IPS-20b (cell line): Measurements from ENCODE around the gene ULK4.

Experiments
- H3K27ac ChIP-seq: one replicate; pipeline ENCODE4 v1.5.1; 2013; ENCODE audit warnings: low read length
- H3K27me3 ChIP-seq: 2 replicates; pipeline ENCODE4 v1.6.1; 2013; ENCODE audit warnings: mild to moderate bottlenecking, low read length, inconsistent platforms; ENCODE audit not compliant: insufficient read depth
- H3K36me3 ChIP-seq: 2 replicates; pipeline ENCODE4 v1.6.1; 2013; ENCODE audit warnings: low read depth, mild to moderate bottlenecking, inconsistent platforms, low read length, moderate library complexity; ENCODE audit not compliant: insufficient read depth
- H3K4me1 ChIP-seq: 2 replicates; pipeline ENCODE4 v1.6.1; 2013; ENCODE audit warnings: mild to moderate bottlenecking, control low read depth, inconsistent platforms, low read length, moderate library complexity; ENCODE audit not compliant: insufficient read depth
- H3K4me3 ChIP-seq: 2 replicates; pipeline ENCODE4 v1.5.1; 2013; ENCODE audit warnings: mild to moderate bottlenecking, low read length, inconsistent platforms
- H3K9ac ChIP-seq: 2 replicates; pipeline ENCODE4 v1.6.1; 2013; ENCODE audit warnings: low read depth, mild to moderate bottlenecking, inconsistent platforms, low read length, moderate library complexity
- H3K9me3 ChIP-seq: 2 replicates; pipeline ENCODE4 v1.6.1; 2013; ENCODE audit warnings: mild to moderate bottlenecking, low read depth, low read length, inconsistent platforms; ENCODE audit not compliant: insufficient read depth

ULK4 gene

DNA sequence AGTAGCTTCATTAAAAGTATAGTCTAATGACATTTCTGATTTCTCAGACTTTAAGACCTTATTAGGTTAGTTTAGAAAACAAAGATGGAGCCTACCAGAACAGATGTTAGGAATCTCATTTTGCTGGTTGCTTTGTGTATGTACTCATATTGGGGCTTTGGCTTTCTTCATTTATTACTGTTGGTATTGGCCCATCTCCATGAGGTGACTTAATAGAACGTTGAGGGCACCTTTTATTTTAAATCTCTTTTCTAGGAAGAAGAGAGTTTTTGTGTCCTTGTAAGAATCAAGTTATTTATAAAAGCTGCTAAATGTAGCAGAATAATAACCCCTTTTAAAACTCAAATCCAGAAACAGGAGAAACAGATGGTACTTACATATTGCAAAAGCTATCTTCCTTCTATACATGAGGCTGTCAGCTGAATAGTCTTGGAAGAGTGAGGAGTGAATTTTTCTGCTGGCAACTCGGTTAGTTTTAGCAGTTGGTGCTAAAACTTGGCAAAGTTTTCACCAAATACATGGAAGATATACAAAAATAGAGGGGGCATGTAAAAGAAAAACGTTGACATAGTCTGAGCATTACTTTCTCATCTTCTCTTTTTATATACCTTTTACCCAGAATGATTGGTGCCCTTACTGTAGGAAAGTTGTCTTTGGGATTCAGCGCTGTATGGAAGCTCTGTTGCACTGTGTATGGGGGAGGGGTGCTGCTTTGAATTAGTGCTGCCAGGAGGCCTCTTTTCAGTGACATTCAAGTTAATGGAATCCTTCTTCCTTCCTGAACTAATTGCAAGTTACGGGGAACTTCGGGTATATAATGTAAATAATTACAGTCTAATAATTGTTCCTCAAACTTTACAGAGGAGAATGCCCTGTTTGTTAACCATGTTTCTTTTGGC lies 726.8 kb downstream of the ULK4 start:
- no peak overlapping the region for H3K9ac ChIP-seq
- no peaks in the 10 kb centered on the region for H3K9me3 ChIP-seq
- H3K36me3 ChIP-seq, result peaks cover 98% of the 10 kb centered on the region
- no peak overlapping the region for H3K4me3 ChIP-seq
- H3K27me3 ChIP-seq, result no peaks in the 10 kb centered on the region
- peaks cover 25% of the 10 kb centered on the region; the same call in 1 of the 2 replicates for H3K4me1 ChIP-seq
- no peak overlapping the region for H3K27ac ChIP-seq

DNA sequence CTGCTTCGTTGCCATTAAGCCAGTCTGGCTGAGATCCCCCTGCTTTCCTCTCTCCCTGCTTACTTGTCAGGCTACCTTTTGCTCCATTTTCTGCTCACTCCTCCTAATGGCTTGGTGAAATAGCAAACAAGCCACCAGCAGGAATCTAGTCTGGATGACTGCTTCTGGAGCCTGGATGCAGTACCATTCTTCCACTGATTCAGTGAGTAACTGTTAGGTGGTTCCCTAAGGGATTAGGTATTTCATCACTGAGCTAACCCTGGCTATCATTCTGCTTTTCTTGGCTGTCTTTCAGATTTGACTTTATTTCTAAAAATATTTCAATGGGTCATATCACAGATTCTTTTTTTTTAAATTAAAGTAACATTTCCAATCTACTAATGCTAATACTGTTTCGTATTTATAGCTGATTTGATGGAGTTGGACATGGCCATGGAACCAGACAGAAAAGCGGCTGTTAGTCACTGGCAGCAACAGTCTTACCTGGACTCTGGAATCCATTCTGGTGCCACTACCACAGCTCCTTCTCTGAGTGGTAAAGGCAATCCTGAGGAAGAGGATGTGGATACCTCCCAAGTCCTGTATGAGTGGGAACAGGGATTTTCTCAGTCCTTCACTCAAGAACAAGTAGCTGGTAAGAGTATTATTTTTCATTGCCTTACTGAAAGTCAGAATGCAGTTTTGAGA lies 737.6 kb downstream of the ULK4 start:
- H3K9me3 ChIP-seq, result no peaks in the 10 kb centered on the region
- H3K4me1 ChIP-seq, result peaks cover 4% of the 10 kb centered on the region; the same call in 1 of the 2 replicates
- no peak overlapping the region for H3K4me3 ChIP-seq
- H3K9ac ChIP-seq, result no peak overlapping the region
- no peak overlapping the region for H3K27ac ChIP-seq
- H3K27me3 ChIP-seq, result no peaks in the 10 kb centered on the region
- peaks cover 62% of the 10 kb centered on the region for H3K36me3 ChIP-seq

DNA sequence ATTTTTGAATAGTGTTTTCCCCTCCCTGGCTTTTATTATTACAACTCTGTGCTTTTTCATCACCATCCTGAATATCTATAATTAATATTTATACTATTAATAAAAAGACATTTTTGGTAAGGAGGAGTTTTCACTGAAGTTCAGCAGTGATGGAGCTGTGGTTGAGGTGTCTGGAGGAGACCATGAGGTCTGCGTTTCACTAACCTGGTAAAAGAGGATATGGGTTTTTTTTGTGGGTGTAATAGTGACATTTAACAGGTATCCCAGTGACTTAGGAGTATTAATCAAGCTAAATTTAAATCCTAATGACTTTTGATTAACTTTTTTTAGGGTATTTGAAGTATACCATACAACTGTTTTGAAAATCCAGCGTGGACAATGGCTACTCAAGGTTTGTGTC lies 738.2 kb downstream of the ULK4 start:
- Histone ChIP-seq H3K36me3 (peaks cover 56% of the 10 kb centered on the region), H3K27me3 (no peaks in the 10 kb centered on the region), H3K9ac (no peak overlapping the region), H3K9me3 (no peaks in the 10 kb centered on the region), H3K4me1 (peaks cover 4% of the 10 kb centered on the region; the same call in 1 of the 2 replicates), H3K4me3 (no peak overlapping the region), H3K27ac (no peak overlapping the region)

DNA sequence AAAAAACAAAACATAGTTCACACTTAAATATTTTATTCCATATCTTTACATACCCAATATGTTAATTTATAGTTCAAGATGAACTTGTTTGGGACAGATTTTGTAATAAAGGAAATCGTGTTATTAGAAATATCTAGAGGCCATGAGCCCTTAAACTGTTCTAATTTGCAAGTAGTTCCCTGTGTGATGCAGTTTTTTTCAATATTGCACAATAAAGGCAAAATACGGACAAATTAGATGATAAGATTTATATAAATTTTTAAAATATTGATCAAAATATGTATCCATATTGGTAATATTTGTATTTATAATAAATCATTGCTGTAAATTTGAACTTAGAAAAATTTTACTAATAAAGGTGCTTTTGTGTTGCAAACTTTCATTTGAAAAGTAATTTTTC lies 738.8 kb downstream of the ULK4 start:
- H3K27me3 ChIP-seq, result no peaks in the 10 kb centered on the region
- H3K27ac ChIP-seq, result no peak overlapping the region
- no peak overlapping the region for H3K9ac ChIP-seq
- H3K36me3 ChIP-seq, result peaks cover 50% of the 10 kb centered on the region
- peaks cover 4% of the 10 kb centered on the region; the same call in 1 of the 2 replicates for H3K4me1 ChIP-seq
- no peak overlapping the region for H3K4me3 ChIP-seq
- H3K9me3 ChIP-seq, result no peaks in the 10 kb centered on the region

DNA sequence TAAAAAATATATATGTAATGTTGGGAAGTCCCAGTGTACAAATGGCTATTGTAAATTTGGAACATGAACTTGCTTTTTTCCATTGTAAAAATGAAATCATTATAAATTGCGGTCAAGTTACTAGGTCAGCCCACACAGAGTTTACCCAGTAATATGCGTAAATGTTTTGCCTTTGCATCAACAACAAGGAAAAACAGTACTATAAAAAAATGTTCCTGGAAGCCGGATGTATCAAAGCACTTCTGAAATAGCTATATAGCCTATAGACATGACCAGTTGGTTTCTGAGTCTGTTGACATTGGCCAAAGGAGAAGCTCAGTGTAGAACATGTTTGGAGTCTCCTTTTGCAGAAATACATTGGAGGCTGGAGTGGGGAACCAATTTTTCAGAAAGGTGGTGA lies 739.4 kb downstream of the ULK4 start:
- H3K4me1 ChIP-seq, result peaks cover 4% of the 10 kb centered on the region; the same call in 1 of the 2 replicates
- no peak overlapping the region for H3K9ac ChIP-seq
- no peak overlapping the region for H3K27ac ChIP-seq
- H3K4me3 ChIP-seq, result no peak overlapping the region
- peaks cover 44% of the 10 kb centered on the region for H3K36me3 ChIP-seq
- no peaks in the 10 kb centered on the region for H3K27me3 ChIP-seq
- H3K9me3 ChIP-seq, result no peaks in the 10 kb centered on the region

DNA sequence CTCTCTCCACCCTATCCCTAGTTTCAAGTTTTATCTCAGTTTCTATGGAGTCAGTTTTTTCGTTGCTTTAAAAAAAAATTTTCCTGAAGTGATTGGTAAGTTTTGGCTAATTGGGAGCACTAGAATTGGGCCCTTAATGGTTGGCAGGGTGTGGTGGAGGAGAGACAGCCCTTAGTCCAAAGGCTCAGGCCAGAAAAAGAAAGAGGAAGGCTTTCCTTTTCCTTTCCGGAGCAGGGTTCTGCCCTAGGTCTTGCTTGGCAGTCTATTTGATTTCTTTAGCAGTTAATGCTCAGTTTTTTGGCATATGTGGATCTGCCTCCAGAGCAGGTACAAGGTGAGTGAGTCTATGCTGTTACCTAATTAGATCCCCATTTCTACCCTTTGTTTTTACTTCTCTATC lies 739.9 kb downstream of the ULK4 start:
- no peak overlapping the region for H3K27ac ChIP-seq
- H3K4me1 ChIP-seq, result peaks cover 4% of the 10 kb centered on the region; the same call in 1 of the 2 replicates
- H3K36me3 ChIP-seq, result peaks cover 39% of the 10 kb centered on the region
- H3K27me3 ChIP-seq, result no peaks in the 10 kb centered on the region
- no peak overlapping the region for H3K4me3 ChIP-seq
- no peak overlapping the region for H3K9ac ChIP-seq
- H3K9me3 ChIP-seq, result no peaks in the 10 kb centered on the region

DNA sequence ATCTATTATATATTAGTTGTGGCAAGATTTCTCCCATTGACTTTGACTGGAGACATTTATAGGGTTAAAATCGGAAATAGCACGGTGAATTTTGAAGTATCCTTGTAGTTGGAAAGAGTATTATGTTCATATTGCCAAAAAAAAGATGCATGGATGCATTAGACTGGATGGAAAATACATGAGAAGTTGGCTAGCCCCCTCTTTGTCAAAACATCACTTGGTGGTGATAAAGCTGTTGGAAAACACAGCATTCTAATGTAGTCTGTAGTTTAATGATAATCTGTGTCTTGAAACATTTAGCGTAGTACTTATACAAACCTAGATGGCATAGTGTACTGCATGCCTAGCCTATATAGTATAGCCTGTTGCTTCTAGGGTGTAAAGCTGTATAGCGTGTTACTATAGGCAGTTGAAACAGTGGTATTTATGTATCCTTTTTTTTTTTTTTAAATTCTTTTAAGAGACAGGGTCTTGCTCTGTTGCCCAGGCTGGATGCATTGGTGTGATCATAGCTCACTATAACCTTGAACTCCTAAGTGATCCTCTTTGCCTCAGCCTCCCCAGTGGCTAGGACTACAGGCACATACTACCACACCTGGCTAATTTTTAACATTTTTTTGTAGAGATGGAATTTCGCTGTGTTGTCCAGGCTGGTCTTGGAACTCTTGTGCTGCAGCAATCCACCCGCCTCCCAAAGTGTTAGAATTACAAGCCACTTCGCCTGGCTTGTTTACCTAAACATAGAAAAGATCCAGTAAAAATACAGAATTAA lies 740.8 kb downstream of the ULK4 start:
- Histone ChIP-seq H3K36me3 (peaks cover 30% of the 10 kb centered on the region), H3K27me3 (no peaks in the 10 kb centered on the region), H3K9me3 (no peaks in the 10 kb centered on the region), H3K9ac (no peak overlapping the region), H3K4me3 (no peak overlapping the region), H3K27ac (no peak overlapping the region), H3K4me1 (peaks cover 12% of the 10 kb centered on the region; the same call in 1 of the 2 replicates)

DNA sequence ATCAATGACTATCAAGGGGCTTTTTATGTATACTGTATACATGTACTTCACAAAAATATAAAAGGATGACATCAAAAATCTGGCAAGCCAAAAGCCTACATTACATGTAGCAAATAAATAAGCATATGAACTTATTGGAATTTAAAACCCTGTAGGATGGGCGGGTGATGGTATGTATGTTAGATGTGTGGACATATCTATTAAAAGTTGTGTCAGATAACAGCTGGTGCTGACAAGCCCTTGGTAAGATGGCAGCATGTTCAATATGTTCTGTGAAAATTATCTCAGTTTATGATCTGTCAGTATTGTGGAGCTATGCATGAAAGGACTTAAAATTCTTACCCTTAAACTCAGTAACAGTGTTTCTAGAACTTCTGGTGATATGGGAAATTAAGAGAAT lies 742.5 kb downstream of the ULK4 start:
- Histone ChIP-seq H3K27ac (no peak overlapping the region), H3K9me3 (no peaks in the 10 kb centered on the region), H3K4me3 (no peak overlapping the region), H3K9ac (no peak overlapping the region), H3K4me1 (peaks cover 21% of the 10 kb centered on the region; the same call in 1 of the 2 replicates), H3K36me3 (peaks cover 13% of the 10 kb centered on the region), H3K27me3 (no peaks in the 10 kb centered on the region)

DNA sequence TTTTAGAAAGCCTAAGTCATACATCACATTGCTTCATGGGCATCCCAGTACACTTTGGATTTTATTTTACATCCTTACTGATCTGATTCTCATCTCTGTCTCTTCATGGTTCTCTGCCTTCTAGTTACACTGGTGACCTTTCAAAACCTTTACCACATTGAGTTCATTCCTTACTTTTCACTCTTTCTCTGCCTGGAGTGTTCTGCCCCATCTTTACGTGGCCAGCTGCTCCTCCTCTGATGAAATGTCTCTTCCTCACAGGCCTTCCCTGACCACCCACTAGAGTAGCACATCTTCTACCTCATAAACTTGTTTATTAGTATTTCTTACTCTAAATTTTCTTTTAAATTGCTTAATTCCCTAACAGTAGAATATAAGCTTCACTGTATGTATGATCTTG lies 744.9 kb downstream of the ULK4 start:
- peaks cover 39% of the 10 kb centered on the region for H3K4me1 ChIP-seq
- H3K9me3 ChIP-seq, result no peaks in the 10 kb centered on the region

DNA sequence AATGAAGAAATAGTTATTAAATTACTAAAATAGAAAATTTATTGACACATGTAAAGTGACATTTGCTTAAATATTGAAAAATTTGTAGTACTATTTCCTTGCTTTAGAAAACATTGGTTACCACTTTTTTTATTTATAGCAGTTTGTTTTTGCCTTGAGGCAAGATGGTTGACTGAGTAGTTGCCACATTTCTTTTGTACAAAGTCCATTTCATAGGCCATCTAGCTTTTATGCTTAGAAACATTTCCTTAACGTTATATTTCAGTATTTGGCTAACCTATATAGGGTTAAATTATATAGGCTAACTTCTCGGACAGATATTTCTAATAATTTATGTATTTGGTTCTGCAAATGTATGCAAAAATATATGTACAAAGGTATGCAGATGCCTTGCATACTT lies 745.5 kb downstream of the ULK4 start:
- Histone ChIP-seq H3K9me3 (no peaks in the 10 kb centered on the region), H3K4me1 (peaks cover 38% of the 10 kb centered on the region), H3K9ac (no peak overlapping the region), H3K4me3 (no peak overlapping the region), H3K27me3 (no peaks in the 10 kb centered on the region), H3K27ac (no peak overlapping the region), H3K36me3 (no peaks in the 10 kb centered on the region; the same call in 1 of the 2 replicates)

More for the DNA sequence above, 744.9 kb downstream of the ULK4 start:
- Histone ChIP-seq H3K4me3 (no peak overlapping the region), H3K27me3 (no peaks in the 10 kb centered on the region), H3K36me3 (no peaks in the 10 kb centered on the region), H3K9ac (no peak overlapping the region), H3K27ac (no peak overlapping the region)

DNA sequence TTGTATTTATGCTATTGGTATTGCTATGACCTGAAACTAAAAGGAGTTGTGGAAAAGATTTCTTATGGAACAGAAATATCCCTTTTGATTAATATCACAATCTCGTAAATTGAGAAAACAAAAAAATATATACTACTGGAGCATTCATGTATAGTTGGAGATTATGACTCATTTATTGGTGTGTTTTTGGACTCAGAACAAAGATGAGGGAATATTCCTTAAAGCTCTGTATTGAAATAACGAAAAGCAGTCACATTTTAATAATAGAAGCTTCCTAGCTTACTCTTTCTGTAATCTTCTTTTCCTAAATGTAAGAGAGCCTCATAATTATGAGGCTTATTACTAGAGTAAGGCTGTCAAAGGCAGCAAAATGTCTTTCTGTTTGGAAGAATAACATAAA lies 748.3 kb downstream of the ULK4 start:
- H3K9me3 ChIP-seq, result no peaks in the 10 kb centered on the region
- H3K4me1 ChIP-seq, result peaks cover 45% of the 10 kb centered on the region
- H3K9ac ChIP-seq, result no peak overlapping the region
- H3K36me3 ChIP-seq, result peaks cover 4% of the 10 kb centered on the region; the same call in 1 of the 2 replicates
- H3K27ac ChIP-seq, result no peak overlapping the region
- H3K27me3 ChIP-seq, result no peaks in the 10 kb centered on the region
- peak overlapping the region; percentile 11; the same call in 1 of the 2 replicates for H3K4me3 ChIP-seq
